Measurements from ENCODE around the gene OSBPL1A. TPM values are rescaled to one million over a fixed set of nuclear protein-coding genes. Genes with fewer than 3 reads are reported as not detected.

The OSBPL1A gene
- total and polyA plus RNA-seq, 10 of the 15 experiments (the other 5 are each of a cell fraction or from before 2014, with no cell fraction given), result 0.02 to 0.83 (median 0.11) TPM; not detected in 6

DNA sequence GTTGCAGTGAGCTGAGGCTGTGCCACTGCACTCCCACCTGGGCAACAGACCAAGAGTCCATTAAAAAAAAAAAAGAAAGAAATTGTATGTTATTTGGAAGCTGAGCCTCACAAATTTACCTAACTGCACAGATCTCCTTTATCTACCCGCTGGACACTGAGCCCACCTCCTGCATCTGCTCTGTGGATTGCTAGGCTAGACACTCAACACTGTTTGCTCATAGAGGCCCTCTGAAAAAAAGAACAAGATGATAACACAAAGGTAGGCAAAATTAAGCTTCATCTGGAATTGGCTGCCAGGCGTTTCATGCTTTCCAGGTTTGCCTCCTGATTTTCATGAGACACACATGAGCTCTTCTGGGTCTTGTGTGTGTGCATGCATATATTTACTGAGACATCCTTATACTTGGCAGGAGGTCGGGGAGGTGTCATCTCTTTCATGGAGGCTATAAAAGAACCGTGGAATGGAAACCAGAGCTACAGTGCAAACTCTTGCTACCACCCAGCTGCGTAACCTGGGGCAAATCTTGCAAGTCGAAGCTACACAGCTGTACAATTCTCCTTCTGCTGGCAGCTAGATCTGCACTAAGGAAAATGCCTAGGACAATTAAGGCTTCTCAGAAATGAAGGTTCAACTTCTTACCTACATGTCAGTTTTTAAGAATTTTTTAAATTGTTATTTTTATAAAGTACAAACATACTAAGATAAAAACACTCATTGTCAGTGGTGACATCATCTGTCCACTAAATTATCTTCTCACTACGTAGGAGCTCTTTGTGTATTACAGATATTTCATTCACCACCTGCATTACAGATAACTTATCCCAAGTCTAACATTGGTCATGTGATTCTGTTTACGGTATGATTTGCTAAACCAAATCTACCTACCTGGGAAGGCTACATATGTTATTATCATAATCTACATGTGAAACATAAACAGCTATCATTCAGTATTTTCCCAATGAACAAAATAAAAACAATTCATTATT, 195.6 kb downstream of the OSBPL1A start (continued):
- TF ChIP-seq, protein P1, sequence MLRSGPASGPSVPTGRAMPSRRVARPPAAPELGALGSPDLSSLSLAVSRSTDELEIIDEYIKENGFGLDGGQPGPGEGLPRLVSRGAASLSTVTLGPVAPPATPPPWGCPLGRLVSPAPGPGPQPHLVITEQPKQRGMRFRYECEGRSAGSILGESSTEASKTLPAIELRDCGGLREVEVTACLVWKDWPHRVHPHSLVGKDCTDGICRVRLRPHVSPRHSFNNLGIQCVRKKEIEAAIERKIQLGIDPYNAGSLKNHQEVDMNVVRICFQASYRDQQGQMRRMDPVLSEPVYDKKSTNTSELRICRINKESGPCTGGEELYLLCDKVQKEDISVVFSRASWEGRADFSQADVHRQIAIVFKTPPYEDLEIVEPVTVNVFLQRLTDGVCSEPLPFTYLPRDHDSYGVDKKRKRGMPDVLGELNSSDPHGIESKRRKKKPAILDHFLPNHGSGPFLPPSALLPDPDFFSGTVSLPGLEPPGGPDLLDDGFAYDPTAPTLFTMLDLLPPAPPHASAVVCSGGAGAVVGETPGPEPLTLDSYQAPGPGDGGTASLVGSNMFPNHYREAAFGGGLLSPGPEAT (IDR thresholded peaks at IDR 0.05; ENCODE audit: low read depth), result no peak
- TF ChIP-seq, protein P2, sequence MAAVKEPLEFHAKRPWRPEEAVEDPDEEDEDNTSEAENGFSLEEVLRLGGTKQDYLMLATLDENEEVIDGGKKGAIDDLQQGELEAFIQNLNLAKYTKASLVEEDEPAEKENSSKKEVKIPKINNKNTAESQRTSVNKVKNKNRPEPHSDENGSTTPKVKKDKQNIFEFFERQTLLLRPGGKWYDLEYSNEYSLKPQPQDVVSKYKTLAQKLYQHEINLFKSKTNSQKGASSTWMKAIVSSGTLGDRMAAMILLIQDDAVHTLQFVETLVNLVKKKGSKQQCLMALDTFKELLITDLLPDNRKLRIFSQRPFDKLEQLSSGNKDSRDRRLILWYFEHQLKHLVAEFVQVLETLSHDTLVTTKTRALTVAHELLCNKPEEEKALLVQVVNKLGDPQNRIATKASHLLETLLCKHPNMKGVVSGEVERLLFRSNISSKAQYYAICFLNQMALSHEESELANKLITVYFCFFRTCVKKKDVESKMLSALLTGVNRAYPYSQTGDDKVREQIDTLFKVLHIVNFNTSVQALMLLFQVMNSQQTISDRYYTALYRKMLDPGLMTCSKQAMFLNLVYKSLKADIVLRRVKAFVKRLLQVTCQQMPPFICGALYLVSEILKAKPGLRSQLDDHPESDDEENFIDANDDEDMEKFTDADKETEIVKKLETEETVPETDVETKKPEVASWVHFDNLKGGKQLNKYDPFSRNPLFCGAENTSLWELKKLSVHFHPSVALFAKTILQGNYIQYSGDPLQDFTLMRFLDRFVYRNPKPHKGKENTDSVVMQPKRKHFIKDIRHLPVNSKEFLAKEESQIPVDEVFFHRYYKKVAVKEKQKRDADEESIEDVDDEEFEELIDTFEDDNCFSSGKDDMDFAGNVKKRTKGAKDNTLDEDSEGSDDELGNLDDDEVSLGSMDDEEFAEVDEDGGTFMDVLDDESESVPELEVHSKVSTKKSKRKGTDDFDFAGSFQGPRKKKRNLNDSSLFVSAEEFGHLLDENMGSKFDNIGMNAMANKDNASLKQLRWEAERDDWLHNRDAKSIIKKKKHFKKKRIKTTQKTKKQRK (IDR thresholded peaks at IDR 0.05; ENCODE audit: low read depth, low read length), result no peak
- TF ChIP-seq MYB (IDR thresholded peaks at IDR 0.05; ENCODE audit: borderline replicate concordance, low read depth, low read length) (no peak), CBX3 (IDR thresholded peaks at IDR 0.05; ENCODE audit: borderline replicate concordance, low read depth) (no peak)
